Embryonic facial prominence (tissue), 1 donor: ENCODE data around the gene RARB.

Source experiments
- DNase-seq: peaks from one replicate; pipeline ENCODE4 v3.0.0-alpha.2; 2016; ENCODE audit errors: extremely low spot score

Gene RARB

GRCh38 chr3:25472153-25472552 is 44.1 kb downstream of the RARB start:
- DNase-seq: no peak

GRCh38 chr3:25472731-25473130 is 44.7 kb downstream of the RARB start:
- DNase-seq: no peak

DNA sequence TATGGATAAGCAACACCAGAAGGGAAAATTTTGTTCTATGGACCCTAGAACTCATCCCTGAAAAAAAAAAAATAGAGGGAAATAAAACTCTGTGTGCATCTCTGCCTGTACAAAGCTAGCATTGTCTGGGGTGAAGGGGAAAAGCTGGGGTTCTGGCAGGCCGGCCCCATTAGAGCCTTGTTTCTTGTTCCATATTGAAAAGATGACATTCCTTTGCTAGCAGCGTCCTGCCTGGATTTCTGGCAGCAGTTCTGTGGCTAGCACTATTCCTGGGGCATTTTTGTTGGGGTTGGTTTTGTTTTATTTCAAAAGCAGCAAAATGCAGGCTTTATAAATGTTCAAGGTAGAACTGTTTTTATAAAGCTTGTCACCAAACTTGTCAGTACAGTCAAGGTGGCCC is 45.2 kb downstream of the RARB start:
- DNase-seq: no peak

DNA sequence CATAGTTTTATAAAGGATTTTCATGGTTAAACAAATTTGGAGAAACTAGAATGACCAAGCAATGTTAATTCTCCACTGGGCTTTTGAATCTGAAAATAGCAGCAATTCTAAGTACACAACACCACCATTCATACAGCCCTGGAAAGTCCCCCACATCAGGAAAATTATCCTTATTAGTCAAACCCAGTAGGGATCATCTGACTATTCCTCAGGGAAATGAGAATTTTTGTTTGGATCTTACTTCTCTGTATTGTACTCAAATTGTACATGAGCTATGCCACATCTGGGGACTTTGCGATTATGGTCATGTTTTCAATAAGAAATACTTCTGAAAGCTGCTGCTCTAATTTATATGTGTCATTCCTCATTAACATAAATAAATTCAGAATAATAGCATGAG is 46.0 kb downstream of the RARB start:
- no peak for DNase-seq

DNA sequence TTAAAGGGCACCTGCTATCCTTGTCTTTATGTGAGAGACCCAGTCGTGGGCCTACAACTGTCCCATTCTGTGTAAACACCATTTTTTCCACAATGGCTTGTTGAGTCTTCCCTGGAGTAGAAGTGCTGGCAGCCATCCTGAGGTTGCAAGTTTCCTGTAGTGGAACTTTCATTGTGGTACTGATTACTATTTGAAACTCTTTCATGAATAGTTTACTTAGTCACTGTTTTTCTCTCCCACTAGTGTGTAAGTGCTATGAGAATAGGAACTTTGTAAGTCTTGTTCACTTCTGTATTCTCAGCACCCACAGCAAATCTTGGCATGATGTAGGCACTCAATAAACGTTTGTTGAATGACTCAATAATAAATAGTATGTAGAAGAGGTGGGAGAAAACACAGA is 48.6 kb downstream of the RARB start:
- DNase-seq: no peak

- DNase-seq: no peak
Observed at GRCh38 chr3:25478211-25478757, 50.2 kb downstream of the RARB start.

DNA sequence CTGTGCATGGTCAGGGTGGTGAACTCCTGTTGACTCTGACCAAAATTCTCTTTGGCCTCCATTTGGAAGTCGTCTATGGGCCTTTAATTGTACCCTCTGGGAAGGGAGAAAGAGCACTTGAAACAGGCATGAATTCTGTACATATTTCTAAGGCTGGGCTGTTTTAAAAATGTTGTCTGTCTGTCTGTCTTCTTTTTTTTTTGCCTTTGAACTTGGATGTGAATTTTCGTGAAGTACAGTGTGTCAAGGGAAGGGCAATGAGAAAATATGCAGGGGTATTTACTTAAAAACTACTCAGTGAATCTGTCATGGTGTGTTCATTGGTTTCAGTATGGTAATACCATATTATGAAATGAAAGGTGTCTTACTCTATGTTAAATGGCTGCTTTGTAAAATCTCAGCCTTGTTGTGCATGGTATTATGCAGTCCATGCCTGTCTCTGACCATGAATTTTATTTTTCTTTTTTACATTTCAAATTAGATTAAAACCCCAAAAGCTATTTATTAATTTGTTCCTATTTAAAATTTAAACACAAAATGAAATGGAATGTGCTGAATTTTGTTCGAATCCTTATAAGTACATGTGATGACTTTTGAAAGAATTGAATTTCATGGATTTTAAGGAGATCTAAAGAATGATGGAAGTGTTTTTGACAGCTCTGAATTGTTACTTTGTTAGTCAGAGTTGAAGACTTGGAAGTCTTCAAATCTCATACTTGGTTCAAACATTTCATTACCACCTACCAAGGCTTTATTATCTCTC is 51.1 kb downstream of the RARB start:
- no peak for DNase-seq

DNA sequence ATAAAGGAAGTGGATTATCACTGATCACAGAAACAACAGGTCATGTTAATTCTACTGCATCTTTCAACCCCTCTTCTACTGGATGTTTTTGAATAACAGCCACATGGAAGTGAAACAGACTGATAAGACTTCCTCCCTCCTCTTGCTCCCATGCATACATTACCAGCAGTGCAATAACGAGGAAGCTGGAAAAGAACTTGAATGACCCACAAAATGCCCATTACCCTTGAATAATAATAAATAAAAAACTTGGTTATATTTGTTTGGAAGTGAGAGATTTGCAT is 51.6 kb downstream of the RARB start:
- DNase-seq: no peak

- no peak for DNase-seq
Observed at GRCh38 chr3:25480811-25481210, 52.7 kb downstream of the RARB start.

GRCh38 chr3:25481386-25481785 is 53.3 kb downstream of the RARB start:
- no peak for DNase-seq

DNA sequence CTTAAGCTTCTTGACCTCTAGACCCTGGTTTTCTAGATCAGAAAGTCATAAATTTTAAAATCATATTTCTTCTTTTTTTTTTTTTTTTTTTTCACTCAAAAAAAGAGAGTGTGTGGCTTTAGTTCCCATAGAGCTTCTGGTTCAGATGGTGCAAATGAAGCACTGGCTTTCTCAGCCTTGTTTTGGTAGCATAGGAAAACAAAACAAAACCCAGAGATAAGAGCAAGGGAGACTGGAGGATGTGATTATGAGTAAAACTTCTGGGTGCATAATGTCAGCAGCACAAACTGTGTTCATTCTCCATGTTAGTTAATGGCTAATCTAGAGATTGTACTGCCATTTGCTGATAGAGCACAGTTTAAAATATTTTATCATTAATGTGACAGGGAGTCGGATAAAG is 55.4 kb downstream of the RARB start:
- DNase-seq: no peak

- DNase-seq: no peak
Observed at GRCh38 chr3:25485673-25486072, 57.6 kb downstream of the RARB start.

GRCh38 chr3:25486932-25487331 is 58.9 kb downstream of the RARB start:
- no peak for DNase-seq

GRCh38 chr3:25489858-25490593 is 62.0 kb downstream of the RARB start:
- DNase-seq: no peak

DNA sequence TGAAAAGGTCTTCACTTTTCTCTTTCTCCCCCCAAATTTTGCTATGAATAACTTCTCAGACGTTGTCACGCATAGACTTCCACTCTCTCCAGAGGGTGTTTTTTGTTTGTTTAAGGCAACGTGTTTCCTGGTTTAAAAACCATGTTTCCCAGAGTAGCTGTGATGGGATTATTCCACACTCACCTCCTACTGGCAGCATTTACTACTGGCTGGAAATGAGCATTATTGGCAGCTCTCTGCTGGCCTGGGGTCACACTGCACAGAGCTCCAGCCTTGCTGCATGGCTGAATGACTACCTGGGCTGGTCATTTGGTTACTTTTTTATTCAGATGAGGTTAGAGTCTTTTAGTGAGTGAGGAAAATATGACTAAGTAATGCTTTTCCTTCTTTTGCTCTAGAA is 65.2 kb downstream of the RARB start:
- DNase-seq: no peak

DNA sequence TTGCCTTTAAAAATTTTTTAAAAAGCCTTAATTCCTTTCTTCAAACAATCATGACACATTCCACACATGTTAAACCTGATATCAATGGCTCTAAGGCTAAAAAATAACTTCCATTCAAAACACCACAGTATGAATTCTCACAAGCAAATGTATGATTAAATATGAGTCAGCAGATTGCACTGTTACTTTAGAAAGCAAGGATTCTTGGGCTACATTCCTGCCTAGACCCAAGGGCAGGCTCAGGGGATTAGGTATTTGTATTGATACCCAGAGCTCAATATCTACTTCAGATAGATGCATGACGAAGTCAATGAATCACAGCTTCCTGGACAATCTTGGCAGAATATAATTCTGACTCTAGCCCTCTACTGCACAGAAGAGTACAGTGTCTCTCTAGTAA is 65.7 kb downstream of the RARB start:
- DNase-seq: no peak

DNA sequence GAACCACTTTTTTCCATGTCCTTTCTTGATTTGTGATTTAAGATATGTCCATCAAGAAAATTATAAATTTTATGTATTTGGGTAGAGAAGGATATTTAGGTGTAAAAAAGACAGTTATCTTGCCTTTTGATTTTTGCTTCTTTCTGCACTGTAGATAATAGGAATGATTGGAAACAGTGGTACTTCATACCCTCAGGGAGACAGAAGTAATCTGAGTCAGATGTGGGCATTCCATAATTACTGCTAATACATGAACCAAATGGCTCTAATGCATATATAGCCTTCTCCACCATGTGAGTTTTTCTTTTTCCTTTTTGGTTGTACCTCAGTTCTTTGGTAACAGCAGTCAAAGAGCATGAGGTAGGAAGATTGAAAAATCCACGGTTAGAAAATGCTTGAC is 67.2 kb downstream of the RARB start:
- no peak for DNase-seq

GRCh38 chr3:25495726-25496253 is 67.7 kb downstream of the RARB start:
- no peak for DNase-seq

- DNase-seq: no peak
Observed at GRCh38 chr3:25497096-25497495, 69.0 kb downstream of the RARB start.

DNA sequence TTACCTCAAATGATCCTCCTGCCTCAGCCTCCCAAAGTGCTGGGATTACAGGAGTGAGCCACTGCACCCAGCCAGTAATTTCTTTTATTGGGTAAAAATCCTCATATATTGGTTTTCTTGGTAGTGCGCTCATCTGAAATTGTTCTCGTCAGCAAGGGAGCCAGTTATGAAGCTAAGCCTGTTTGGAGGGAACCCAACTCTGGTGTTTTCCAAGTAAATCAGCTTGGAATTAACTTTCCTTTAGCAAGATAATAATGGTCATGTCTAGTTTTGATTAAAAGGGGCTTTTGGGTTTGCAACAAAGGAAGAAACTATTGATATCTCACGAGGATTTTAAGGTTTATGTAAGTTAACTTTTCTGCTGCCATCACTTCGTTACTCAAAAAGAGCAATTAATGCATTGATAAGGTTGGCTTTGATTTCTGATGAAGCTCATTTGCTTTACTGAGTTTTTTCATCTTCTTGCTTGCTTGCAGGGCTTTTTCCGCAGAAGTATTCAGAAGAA is 72.7 kb downstream of the RARB start:
- DNase-seq: no peak

DNA sequence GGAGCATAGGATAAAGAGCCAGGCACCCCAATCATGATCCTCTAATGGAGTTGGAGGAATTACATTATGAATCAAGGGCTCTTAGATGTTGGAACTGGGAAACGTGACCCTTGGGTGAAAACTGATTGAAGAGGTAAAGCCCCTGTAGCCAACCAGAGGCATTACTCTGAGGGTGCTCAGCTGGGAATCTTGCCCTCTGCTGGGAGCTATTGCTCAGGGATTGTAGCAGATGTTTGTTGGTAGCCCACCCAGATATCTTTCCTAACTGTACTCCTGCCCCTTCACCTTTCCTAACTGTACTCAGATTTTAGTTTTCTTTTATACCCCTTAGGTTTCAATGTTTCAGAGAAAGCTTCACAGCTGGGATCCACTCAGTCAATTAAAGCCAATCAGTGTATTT is 74.2 kb downstream of the RARB start:
- no peak for DNase-seq

DNA sequence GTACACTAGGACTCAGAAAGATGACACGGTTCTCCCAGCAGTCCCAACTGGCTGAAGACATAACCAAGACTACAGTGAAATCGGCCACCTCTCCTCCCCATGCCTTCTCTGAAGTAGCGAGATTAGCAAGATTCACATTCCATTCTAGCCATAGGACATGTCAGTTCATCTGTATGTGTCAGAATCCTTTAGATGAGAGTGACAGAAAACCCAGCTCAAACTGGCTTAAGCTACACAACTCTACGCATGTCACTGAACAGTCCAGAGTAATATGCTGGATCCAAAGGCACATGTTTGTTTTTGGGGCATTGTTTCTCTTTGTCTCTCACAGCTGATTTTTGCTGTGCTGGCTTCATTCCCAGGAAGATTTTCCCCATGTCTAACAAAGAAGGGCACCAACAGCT is 75.8 kb downstream of the RARB start:
- no peak for DNase-seq

DNA sequence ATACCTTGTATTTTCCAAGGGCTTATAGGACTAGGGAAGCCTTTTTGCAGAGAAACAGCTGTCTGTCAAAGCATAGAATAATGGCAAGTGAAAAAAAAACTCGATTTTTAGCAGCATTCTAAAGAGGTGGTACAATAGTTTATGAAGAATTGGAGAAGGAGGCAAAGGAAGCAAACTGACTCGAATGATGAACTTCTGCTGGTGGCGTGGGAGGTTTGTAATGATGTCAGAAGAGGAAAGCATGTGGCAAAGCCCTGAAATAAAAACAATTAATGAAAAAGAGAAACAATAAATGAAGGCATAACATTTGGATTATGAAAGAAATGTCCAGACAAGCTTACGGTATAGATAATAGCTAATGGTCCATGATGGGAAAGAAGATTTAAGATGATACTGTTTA is 77.5 kb downstream of the RARB start:
- no peak for DNase-seq
